GM18858 (cell line): ENCODE results near the gene HDAC4.
"Not testable (repeated sequence)": the region's sequence is repeated elsewhere in the genome, so short reads cannot be mapped to it uniquely, and the experiment has no call there.

Experiments
- ATAC-seq: cut with Tn5 transposase; IDR thresholded peaks from one replicate; pipeline ENCODE4 v1.9.1; 2021; ENCODE audit not compliant: unreplicated experiment

The HDAC4 gene

DNA sequence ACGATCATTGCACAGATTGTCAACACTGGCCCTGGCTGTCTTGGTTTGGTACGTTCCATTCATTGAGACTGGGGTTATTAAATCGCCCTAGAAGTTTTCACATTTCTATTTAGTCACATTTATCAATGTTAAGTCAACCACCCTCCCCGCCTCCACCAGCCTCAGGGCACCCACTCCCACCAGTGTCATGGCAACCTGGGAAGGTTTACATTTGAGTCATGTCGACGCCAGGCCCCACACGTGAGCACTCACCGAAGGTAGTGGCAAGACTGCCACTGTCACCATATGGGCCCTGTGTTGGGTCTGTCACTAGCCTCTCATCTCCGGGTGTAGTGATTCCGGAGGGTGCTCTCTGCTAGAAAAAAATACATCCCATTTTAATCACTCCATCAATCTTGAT, 358.8 kb downstream of the HDAC4 start:
- no peak for ATAC-seq

- no peak for ATAC-seq
Measured at GRCh38 chr2:239041062-239041461, 359.8 kb downstream of the HDAC4 start.

DNA sequence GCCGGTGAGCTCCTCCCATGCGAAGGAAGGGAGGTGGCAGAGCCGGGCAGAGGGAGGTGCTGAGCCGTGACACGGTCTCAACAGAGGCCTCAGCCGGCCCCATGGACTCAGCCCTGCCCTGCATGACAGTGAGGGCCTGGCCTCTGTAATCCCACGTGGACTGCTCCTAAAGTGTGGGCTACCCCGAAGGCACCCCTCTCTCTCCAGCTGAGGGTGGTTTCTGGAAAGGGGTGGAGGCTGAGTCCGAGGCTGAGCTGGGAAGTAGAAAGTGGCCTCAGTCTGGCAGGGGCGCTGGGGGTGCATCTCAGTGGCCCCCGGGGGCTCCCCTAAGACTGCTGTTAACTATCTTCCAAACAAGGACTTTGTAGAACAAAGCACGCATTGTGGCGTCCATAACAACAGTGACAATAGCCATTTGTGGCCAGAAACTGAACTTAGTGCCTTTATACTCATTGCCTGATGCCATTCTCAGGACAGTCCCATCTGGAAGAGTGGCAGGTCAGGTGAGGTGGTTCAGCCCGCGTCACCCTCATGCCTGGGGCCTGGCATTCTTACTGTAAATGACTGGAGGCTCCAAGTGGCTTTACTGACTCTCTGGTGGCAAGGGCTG, 360.6 kb downstream of the HDAC4 start:
- ATAC-seq, result no peak

- no peak for ATAC-seq
Measured at GRCh38 chr2:239039479-239039861, 361.4 kb downstream of the HDAC4 start.

DNA sequence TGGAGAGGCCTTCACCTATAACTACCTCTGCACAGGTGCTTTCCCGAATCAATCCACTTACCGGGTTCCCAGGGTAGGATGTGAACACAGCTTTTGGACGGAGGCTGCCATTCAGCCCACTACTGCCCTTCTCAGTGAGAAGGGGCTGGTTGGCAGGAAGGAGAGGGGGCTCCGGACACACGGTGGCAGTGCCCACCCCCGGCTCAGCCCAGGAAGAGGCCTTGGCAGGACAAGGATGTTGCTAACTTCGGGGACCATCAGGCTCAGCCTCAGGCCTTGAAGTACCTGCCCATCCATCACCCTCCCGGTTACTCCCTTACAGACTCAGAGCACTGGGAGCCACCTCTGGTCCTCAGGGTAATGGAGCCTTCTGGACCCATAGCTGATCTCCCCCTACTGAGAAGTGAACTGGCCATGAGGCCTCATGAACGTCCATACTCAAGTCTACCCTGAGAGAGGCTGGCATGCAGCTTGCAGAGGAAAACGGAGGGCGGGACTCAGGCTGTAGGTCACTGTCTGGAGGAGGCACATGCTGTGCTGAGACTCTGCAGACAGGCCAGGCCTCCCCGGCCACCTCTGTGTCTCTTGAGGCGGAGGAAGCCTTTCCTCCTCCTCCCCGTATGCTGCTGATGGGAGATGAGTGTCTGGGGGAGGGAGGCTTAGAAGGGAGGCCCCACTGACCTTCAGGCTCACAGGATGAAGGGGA, 361.9 kb downstream of the HDAC4 start:
- no peak for ATAC-seq

- not testable (repeated sequence) for ATAC-seq
Measured at GRCh38 chr2:239038284-239038683, 362.5 kb downstream of the HDAC4 start.

DNA sequence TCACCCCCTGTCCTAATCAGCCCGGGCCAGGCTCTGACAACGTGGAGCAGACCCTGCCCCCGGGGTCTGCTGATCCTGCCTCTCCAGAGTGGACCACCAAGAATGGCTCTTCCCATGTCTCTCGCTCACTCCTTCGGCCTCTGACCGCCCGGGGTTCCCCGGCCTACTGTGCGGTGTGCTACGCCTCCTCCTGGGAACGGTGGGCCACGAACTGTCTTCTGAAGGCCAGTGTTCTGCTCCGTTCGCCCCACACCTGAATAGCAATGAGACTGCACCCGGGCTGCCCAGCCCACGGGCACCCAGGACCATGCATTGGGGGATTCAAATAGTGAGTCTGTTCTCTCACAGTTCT, 363.3 kb downstream of the HDAC4 start:
- no peak for ATAC-seq

GRCh38 chr2:239036819-239037558, 363.8 kb downstream of the HDAC4 start:
- ATAC-seq, result no peak

- no peak for ATAC-seq
Measured at GRCh38 chr2:239035997-239036731, 364.7 kb downstream of the HDAC4 start.

DNA sequence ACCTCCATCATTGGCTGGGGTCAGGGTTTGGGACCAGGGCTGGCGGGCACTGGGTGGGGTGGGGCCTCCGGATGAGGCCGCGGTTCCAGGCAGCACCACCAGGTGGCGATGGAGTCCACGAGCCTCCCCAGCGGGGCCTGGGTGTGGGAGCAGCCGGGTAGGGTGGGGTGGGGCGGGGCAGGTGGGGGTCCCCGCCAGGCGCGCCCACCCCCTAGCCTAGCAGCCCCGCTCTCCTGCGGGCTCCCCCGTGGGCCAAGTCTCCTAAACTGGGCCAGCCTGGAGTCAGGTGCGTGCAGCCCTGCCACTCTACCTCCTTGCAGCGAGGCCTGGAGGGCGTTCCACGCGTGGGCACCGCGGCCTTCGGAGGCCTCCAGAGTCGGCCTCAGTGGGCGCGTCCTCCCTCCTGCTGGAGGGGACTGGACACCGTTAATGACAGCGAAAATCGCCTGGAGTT, 365.4 kb downstream of the HDAC4 start:
- no peak for ATAC-seq

- no peak for ATAC-seq
Measured at GRCh38 chr2:239034561-239035341, 366.1 kb downstream of the HDAC4 start.

- ATAC-seq, result no peak
Measured at GRCh38 chr2:239033801-239034560, 366.8 kb downstream of the HDAC4 start.

GRCh38 chr2:239029958-239030357, 370.9 kb downstream of the HDAC4 start:
- ATAC-seq, result no peak

GRCh38 chr2:239028253-239028619, 372.6 kb downstream of the HDAC4 start:
- no peak for ATAC-seq

GRCh38 chr2:239027391-239028252, 373.2 kb downstream of the HDAC4 start:
- no peak for ATAC-seq

DNA sequence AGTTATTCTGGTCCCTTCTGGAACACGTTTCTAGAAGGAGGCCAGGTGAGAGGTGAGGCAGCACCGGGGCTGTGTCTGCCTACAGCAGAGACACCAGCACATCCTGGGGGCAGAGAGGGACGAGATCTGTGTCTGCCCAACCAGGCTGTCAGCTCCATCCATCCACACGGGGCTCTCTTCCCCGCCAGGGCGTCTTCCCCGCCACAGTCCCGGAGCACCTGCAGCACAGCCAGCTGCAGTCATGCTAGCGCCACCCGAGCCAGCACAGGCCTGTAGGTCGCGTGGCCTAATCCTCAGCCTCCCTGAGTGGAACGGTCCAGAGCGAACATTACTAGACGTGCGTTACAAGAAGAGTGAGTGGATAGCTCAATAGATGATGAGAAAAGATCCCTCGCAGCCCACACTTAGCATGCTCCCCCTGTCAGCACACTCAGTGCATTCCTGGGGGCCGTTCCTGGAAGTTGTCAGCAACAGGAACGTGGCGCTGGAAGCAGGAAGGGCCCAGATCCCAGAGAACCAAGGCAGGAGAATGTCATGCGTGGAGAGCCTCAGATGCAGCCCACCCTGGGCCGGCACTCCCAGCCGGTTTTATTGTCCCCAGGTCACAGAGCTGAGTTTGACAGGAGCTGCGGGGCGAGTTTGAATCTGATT, 374.0 kb downstream of the HDAC4 start:
- ATAC-seq, result no peak

- no peak for ATAC-seq
Measured at GRCh38 chr2:239025951-239026461, 374.8 kb downstream of the HDAC4 start.

DNA sequence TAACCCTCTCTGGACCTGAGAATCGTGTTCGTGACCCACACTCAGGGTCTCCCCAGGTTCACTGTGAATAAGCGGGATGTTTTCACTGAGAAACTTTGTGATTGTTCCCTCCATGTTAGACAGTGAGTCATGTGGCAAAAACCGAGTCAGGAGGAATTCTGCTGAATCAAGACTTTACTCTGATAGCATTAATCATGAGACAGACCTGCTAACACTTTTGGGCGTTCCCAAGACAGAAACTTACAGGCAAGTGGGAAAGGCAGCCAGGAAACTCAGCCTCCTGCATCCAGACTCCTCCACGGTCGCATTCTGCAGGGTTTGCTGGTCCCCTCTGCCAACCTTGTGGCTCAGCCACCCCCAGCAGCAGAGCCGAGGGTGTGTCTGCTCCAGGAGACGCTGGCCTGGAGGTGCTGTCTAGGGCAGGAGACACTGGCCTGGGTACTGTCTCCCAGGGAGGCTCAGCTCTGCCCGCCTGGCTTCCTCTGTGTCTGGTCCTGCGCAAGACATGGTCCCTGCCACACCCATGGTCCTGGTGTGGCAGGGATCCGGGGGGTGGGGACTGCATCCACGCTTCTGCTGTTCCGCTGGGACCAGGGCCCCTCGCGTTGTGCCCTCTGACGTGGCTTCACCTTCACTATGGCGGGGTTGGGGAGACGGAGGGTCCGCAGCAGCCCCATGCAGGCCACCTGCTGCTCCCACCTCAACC, 375.6 kb downstream of the HDAC4 start:
- ATAC-seq, result no peak
